ENCODE data around the gene GAS7. TPM values are rescaled to one million over a fixed set of nuclear protein-coding genes. Genes with fewer than 3 reads are reported as not detected.

The GAS7 gene
- total RNA-seq, 1 donor from 2014 or later = 39.8 TPM

DNA sequence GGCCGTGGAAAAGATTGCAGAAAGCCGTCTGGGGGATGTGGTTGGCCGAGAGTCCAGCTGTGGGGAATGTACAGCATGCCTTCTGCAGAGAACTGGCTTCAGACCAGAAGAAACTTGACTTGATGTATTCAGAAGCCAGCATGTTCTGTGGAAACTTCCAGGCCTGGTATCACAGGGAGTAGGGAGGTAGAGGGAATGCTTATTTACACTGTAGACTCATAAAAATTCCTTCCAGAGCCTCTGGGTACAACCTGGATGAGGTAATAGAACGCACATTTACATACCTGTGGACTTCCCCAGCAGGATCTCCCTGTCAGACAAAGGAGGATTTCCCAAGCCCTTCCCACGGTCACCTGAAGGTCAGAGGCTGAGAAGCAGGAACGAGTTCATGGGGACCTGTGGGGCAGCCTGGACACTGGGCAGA, 11.8 kb upstream of the GAS7 start:
- no peak for DNase-seq
- Mint-ChIP-seq H3K27ac (no peak overlapping the region), H3K9me3 (peaks cover 7% of the 10 kb centered on the region), H3K4me1 (no peaks in the 10 kb centered on the region), H3K27me3 (no peaks in the 10 kb centered on the region), H3K4me3 (no peak overlapping the region), H3K36me3 (ENCODE audit: low read depth) (no peaks in the 10 kb centered on the region)
- intact Hi-C loops (cut with micrococcal nuclease) = no loop called here
- TF ChIP-seq, protein P1, sequence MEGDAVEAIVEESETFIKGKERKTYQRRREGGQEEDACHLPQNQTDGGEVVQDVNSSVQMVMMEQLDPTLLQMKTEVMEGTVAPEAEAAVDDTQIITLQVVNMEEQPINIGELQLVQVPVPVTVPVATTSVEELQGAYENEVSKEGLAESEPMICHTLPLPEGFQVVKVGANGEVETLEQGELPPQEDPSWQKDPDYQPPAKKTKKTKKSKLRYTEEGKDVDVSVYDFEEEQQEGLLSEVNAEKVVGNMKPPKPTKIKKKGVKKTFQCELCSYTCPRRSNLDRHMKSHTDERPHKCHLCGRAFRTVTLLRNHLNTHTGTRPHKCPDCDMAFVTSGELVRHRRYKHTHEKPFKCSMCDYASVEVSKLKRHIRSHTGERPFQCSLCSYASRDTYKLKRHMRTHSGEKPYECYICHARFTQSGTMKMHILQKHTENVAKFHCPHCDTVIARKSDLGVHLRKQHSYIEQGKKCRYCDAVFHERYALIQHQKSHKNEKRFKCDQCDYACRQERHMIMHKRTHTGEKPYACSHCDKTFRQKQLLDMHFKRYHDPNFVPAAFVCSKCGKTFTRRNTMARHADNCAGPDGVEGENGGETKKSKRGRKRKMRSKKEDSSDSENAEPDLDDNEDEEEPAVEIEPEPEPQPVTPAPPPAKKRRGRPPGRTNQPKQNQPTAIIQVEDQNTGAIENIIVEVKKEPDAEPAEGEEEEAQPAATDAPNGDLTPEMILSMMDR (IDR thresholded peaks at IDR 0.05) = no peak
- POLR2A ChIA-PET = no interaction called here
- CTCF ChIA-PET = no interaction called here
- ATAC-seq (ENCODE audit: low read depth) = no peak

DNA sequence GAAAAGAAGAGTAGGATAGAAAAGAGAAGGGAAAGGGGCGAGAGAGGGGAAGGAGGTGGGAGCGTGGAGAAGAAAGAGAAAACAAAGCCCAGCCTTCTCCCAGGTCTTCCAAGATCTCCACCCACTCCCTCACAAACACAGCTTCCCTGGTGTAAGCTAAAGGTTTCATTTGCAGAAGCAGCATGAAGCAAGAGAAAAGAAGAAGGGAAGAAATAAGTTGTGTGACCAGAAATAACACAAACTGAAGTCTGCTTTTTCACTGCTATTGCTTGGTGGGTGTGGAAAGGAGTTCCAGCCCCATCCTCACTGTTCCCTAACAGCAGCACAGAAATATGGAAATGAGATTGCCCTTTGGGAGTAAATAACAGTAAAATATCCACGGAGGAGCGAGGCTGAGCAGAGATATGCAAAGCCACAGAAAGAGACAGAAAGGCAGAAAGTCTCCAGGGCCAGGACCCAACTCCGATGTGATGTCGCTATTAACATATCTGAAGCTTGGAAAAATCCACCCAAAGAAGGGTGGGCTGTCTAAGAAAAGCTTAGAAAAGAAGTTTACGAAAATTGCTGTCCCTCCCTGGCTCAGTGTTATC, 10.3 kb upstream of the GAS7 start:
- intact Hi-C loops (cut with micrococcal nuclease) = no loop called here
- H3K27ac Mint-ChIP-seq = no peak overlapping the region
- no peaks in the 10 kb centered on the region for H3K36me3 Mint-ChIP-seq (ENCODE audit: low read depth)
- ChIA-PET CTCF (no interaction called here), POLR2A (interaction anchor here (0.7 kb wide), 1 partner anchor 10 kb away, joined by 4 read pairs; the partner anchor contains the start of gene GAS7)
- ATAC-seq (ENCODE audit: low read depth) (no peak), DNase-seq (no peak)
- no peaks in the 10 kb centered on the region for H3K27me3 Mint-ChIP-seq
- H3K9me3 Mint-ChIP-seq = peaks cover 7% of the 10 kb centered on the region
- no peaks in the 10 kb centered on the region for H3K4me1 Mint-ChIP-seq
- TF ChIP-seq, protein P1 (IDR thresholded peaks at IDR 0.05) = no peak
- no peak overlapping the region for H3K4me3 Mint-ChIP-seq

DNA sequence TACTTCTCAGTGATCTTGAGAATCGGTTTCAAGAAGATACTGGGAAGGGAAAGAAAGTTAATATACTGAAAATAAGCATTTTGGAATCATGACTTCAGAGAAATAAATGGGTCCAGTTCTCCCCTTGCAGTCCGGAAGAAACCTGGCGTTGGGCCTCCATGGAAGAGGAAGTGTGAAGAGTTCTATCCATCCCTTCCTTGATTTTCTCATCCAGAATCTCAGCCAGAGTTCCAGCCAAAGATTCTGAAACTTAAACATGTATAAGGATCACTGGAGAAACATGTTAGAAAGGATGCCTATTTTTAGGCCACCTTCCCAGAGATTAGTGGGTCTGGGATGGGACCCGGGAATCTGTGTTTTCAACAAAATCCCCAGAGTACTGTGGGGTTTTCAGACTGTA, 8.7 kb upstream of the GAS7 start:
- Mint-ChIP-seq H3K4me3 (no peak overlapping the region), H3K4me1 (no peaks in the 10 kb centered on the region), H3K27ac (no peak overlapping the region), H3K27me3 (no peaks in the 10 kb centered on the region), H3K9me3 (peaks cover 7% of the 10 kb centered on the region), H3K36me3 (ENCODE audit: low read depth) (no peaks in the 10 kb centered on the region)
- TF ChIP-seq, protein P1 (IDR thresholded peaks at IDR 0.05) = no peak
- DNase-seq = no peak
- ChIA-PET POLR2A (no interaction called here), CTCF (no interaction called here)
- intact Hi-C loops (cut with micrococcal nuclease) = no loop called here
- no peak for ATAC-seq (ENCODE audit: low read depth)

DNA sequence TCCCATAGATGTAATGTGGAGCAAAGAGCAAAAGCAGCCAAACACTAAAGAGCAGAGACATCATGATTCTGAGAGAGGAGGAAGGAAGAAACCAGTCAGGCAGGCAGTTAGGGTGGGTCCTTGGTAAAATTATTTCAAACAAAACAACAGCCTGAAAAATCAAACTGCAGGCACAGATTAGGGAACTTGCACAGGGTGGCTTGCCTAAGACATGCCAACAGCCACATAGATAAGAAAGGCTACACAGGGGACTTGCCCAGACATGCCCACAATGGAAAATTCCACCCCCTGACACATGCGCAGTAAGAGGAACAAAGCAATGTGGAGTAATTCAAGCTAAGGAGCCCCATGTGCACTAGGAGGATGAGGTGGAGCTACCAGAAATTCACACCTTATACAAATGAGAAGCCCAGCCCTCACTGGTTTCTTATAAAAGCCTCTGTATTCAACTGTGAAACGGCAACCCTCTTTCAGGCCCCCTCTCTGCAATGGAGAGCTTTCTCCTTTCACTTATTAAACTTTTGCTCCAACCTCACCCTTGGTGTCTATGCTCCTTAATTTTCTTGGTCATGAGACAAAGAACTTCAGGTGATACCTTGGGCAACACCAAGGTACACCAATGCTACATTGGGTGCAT, 7.3 kb upstream of the GAS7 start:
- ChIA-PET CTCF (no interaction called here), POLR2A (no interaction called here)
- no peak overlapping the region for H3K27ac Mint-ChIP-seq
- TF ChIP-seq, protein P1 (IDR thresholded peaks at IDR 0.05) = no peak
- H3K4me1 Mint-ChIP-seq = no peaks in the 10 kb centered on the region
- ATAC-seq (ENCODE audit: low read depth) (no peak), DNase-seq (no peak)
- H3K4me3 Mint-ChIP-seq = no peak overlapping the region
- peaks cover 5% of the 10 kb centered on the region for H3K27me3 Mint-ChIP-seq
- peaks cover 7% of the 10 kb centered on the region for H3K9me3 Mint-ChIP-seq
- H3K36me3 Mint-ChIP-seq (ENCODE audit: low read depth) = no peaks in the 10 kb centered on the region
- intact Hi-C loops (cut with micrococcal nuclease) = no loop called here

DNA sequence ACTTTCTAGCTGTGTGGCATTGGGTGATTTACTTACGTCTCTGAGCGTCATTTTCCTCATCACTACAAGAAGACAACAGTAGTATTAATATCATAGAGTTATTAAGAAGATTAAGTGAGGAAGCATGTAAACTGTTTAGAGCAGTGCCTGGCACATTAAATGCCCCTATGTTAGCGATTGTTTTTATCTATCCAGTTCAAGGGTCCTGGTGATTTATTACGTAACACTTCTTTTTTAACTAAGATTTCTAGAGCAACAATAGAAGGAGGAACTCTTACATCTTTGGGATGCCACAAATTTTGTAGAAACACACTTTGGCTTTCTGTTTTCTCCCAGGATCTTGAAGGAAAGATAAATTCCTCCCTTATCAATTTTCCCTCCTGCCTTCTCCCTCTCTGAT, 3.3 kb upstream of the GAS7 start:
- ATAC-seq (ENCODE audit: low read depth) = no peak
- no peak for DNase-seq
- POLR2A ChIA-PET = no interaction called here
- CTCF ChIA-PET = no interaction called here
- Mint-ChIP-seq H3K27me3 (peaks cover 19% of the 10 kb centered on the region), H3K4me1 (peaks cover 7% of the 10 kb centered on the region), H3K4me3 (no peak overlapping the region), H3K36me3 (ENCODE audit: low read depth) (no peaks in the 10 kb centered on the region), H3K9me3 (peaks cover 6% of the 10 kb centered on the region), H3K27ac (no peak overlapping the region)
- intact Hi-C loops (cut with micrococcal nuclease) = no loop called here
- TF ChIP-seq, protein P1 (IDR thresholded peaks at IDR 0.05) = no peak
